ENCODE data around the gene RCAN2. TPM values are rescaled to one million over a fixed set of nuclear protein-coding genes. Genes with fewer than 3 reads are reported as not detected.
A peak's percentile ranks its signal among the peaks of the same experiment; 100 is the strongest.

RCAN2 gene
- total RNA-seq, 1 donor from 2014 or later: 5.8 TPM

DNA sequence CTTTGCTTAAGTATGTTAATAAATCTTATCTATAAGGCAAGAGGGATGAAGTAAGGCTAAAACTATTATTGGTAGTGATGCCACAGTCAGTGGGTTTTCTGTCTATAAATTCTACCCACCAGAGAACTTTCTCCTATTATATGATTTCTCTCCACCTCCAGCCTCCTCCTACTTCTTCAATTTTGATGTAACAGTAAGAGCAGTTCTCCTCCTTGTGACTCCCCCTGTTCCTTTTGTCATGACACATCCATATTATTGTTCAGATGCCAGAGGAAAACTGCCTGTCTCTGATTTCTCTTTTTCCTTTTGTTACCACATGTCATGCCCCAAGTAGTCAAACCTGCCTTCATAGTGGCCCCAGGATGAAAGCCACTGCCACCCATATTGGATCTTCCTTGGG, 9.1 kb upstream of the RCAN2 start:
- Mint-ChIP-seq H3K36me3 (no peaks in the 10 kb centered on the region), H3K4me1 (no peaks in the 10 kb centered on the region), H3K27me3 (ENCODE audit: insufficient read depth, low read depth) (peaks cover 4% of the 10 kb centered on the region), H3K27ac (no peak overlapping the region), H3K4me3 (no peak overlapping the region), H3K9me3 (no peaks in the 10 kb centered on the region)
- no peak for DNase-seq (ENCODE audit: low spot score)
- H4K20me1 ChIP-seq (ENCODE audit: low read depth): no peaks in the 10 kb centered on the region
- no peak overlapping the region for H2AFZ ChIP-seq (replicated peaks)
- H3K9ac ChIP-seq: no peak overlapping the region
- no peaks in the 10 kb centered on the region for H3K79me2 ChIP-seq (ENCODE audit: low read depth)
- H3K27me3 ChIP-seq: no peaks in the 10 kb centered on the region
- no peaks in the 10 kb centered on the region for H3K36me3 ChIP-seq
- no peaks in the 10 kb centered on the region for H3F3A ChIP-seq (ENCODE audit: low read depth)
- no peak overlapping the region for H3K4me3 ChIP-seq
- no peaks in the 10 kb centered on the region for H3K4me1 ChIP-seq
- no peak overlapping the region for H3K4me2 ChIP-seq
- no peak overlapping the region for H3K27ac ChIP-seq
- H3K9me3 ChIP-seq (ENCODE audit: low read depth): no peaks in the 10 kb centered on the region
- TF ChIP-seq, protein P1, sequence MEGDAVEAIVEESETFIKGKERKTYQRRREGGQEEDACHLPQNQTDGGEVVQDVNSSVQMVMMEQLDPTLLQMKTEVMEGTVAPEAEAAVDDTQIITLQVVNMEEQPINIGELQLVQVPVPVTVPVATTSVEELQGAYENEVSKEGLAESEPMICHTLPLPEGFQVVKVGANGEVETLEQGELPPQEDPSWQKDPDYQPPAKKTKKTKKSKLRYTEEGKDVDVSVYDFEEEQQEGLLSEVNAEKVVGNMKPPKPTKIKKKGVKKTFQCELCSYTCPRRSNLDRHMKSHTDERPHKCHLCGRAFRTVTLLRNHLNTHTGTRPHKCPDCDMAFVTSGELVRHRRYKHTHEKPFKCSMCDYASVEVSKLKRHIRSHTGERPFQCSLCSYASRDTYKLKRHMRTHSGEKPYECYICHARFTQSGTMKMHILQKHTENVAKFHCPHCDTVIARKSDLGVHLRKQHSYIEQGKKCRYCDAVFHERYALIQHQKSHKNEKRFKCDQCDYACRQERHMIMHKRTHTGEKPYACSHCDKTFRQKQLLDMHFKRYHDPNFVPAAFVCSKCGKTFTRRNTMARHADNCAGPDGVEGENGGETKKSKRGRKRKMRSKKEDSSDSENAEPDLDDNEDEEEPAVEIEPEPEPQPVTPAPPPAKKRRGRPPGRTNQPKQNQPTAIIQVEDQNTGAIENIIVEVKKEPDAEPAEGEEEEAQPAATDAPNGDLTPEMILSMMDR (IDR thresholded peaks at IDR 0.05): no peak
- TF ChIP-seq EZH2phosphoT487 (IDR thresholded peaks at IDR 0.05): no peak
- no peak for TF ChIP-seq EZH2 (IDR thresholded peaks at IDR 0.05)

DNA sequence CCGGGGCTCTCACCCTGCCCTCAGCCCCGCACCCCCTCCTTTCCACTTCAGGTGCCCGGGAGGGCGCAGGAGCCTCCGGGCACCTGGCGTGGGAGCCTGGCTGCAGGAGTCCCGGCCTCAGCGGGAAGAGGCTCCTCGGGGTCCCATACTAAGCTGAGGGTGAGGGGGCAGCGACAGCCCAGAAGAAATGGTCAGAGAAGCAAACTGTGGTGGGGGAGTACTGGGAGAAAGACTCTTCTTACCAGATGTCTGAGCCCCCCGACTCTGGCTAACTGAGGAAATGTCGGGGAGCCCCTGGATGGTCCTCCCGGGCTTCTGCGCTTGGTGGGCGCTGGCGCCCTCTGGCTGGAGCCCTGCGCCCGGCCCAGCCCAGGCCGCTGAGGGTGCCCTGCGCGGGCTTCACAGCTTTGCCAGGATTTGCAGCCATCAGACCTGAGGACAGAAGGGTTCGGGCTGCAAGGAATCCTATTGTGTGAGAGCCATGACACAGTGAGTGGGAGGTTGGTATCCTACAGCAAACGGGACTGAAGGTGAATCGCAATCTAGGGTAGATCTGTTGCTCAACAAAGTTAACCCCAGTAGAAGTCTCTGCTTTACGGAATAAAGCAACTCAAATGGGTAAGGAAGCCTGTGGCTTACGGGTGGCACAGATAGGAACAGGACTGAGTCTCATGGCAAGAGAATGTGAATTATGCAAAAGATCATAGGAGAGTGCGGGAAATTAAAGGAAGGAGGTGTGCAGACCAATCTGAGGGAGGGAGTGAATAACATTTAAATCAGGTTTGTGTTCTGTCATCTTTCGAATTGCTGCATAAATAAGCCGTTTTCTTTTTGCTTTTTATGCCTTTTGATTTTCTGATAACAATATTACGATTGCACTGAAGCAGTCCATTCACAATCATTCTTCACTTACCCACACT, 639 bp upstream of the RCAN2 start:
- peaks cover 4% of the 10 kb centered on the region for H3F3A ChIP-seq (ENCODE audit: low read depth)
- H3K4me2 ChIP-seq: peak overlapping the region; percentile 87
- Mint-ChIP-seq H3K27me3 (ENCODE audit: insufficient read depth, low read depth) (peaks cover 11% of the 10 kb centered on the region), H3K36me3 (no peaks in the 10 kb centered on the region), H3K27ac (no peak overlapping the region), H3K9me3 (no peaks in the 10 kb centered on the region), H3K4me3 (peak overlapping the region; percentile 76), H3K4me1 (peaks cover 14% of the 10 kb centered on the region)
- DNase-seq (ENCODE audit: low spot score): peak; percentile 80
- peak overlapping the region; percentile 71 for H3K4me3 ChIP-seq
- H3K27me3 ChIP-seq: peaks cover 52% of the 10 kb centered on the region
- H3K36me3 ChIP-seq: no peaks in the 10 kb centered on the region
- no peak overlapping the region for H3K27ac ChIP-seq
- no peaks in the 10 kb centered on the region for H3K9me3 ChIP-seq (ENCODE audit: low read depth)
- H3K4me1 ChIP-seq: peaks cover 3% of the 10 kb centered on the region
- peaks cover 7% of the 10 kb centered on the region for H4K20me1 ChIP-seq (ENCODE audit: low read depth)
- no peak for TF ChIP-seq EZH2phosphoT487 (IDR thresholded peaks at IDR 0.05)
- TF ChIP-seq, protein P1 (IDR thresholded peaks at IDR 0.05): peak; percentile 71
- TF ChIP-seq EZH2 (IDR thresholded peaks at IDR 0.05): peak; percentile 32
- no peaks in the 10 kb centered on the region for H3K79me2 ChIP-seq (ENCODE audit: low read depth)
- H3K9ac ChIP-seq: no peak overlapping the region
- peak overlapping the region; percentile 97 for H2AFZ ChIP-seq (replicated peaks)

DNA sequence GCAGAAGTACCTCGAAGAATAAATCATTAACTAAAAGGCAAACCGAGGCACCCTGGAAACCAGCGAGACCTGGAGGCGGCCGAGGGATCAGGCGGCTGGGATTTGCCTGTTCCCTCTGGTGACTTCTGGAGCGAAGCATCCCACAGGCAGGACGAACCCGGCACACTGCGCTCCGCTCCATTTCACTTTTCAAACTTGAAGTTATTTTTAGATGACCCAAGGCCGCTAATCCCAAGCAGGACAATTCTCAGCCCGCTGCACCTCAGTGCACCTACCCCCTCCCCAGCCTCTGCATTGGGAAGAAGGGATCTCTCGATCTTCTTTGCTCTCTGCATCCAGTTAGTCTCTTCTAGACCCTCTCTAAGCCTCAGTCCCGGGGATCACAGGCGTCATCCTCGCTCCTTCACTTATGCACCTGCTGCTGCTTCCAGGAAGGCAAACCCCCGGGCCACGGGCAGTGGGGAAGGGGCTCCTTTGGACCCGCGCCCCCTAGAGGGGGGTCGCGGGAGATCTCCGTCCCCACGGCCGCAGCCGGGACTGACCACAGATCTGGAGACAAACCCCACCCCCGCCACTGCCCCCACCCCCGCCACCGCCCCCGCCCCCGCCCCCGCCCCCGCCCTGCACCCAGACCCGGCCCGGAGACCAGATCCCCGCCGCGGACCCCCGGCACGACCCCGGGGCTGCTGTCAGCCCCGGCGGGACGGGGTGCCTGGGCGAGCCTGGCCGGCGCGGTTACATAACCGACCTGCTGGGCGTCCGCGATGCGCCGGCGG, 636 bp downstream of the RCAN2 start:
- Mint-ChIP-seq H3K9me3 (no peaks in the 10 kb centered on the region), H3K4me3 (peak overlapping the region; percentile 87), H3K36me3 (no peaks in the 10 kb centered on the region), H3K27ac (no peak overlapping the region), H3K4me1 (peaks cover 14% of the 10 kb centered on the region), H3K27me3 (ENCODE audit: insufficient read depth, low read depth) (peaks cover 8% of the 10 kb centered on the region)
- Histone ChIP-seq H3K79me2 (ENCODE audit: low read depth) (no peaks in the 10 kb centered on the region), H3K9me3 (ENCODE audit: low read depth) (no peaks in the 10 kb centered on the region), H2AFZ (replicated peaks) (peak overlapping the region; percentile 97), H3K27me3 (peaks cover 52% of the 10 kb centered on the region), H4K20me1 (ENCODE audit: low read depth) (peaks cover 7% of the 10 kb centered on the region), H3K36me3 (no peaks in the 10 kb centered on the region), H3K4me3 (peak overlapping the region; percentile 71), H3F3A (ENCODE audit: low read depth) (peaks cover 4% of the 10 kb centered on the region), H3K4me2 (peak overlapping the region; percentile 87), H3K9ac (no peak overlapping the region), H3K27ac (no peak overlapping the region), H3K4me1 (peaks cover 3% of the 10 kb centered on the region)
- TF ChIP-seq, protein P1 (IDR thresholded peaks at IDR 0.05): peak; percentile 67
- TF ChIP-seq EZH2phosphoT487 (IDR thresholded peaks at IDR 0.05): no peak
- DNase-seq (ENCODE audit: low spot score): peak; percentile 87
